Breast epithelium (tissue), 3 donors: ENCODE data around the gene SNCAIP.

Source experiments
- CTCF ChIP-seq, 3 donors: fragments of 450-650 bp; IDR thresholded peaks; one replicate each; pipeline ENCODE4 v1.5.1; 2016 to 2017; ENCODE audit warnings: antibody characterized with exemption in 3 of 3, mild to moderate bottlenecking in 3 of 3, moderate library complexity in 3 of 3
- POLR2A ChIP-seq: fragments of 450-650 bp; IDR thresholded peaks from one replicate; pipeline ENCODE4 v1.6.1; 2016; ENCODE audit warnings: antibody characterized with exemption, mild to moderate bottlenecking, moderate library complexity

GRCh38 chr5:122296871-122297270, 15.2 kb upstream of the SNCAIP start:
- TF ChIP-seq CTCF (IDR thresholded peaks at IDR 0.05) = no peak
- no peak for TF ChIP-seq POLR2A
